ENCODE data around the gene MAN2B2. TPM values are rescaled to one million over a fixed set of nuclear protein-coding genes. Genes with fewer than 3 reads are reported as not detected.

Gene MAN2B2
- 15.9 and 20.6 TPM in 2 replicates for total RNA-seq

GRCh38 chr4:6574747-6575502, at the start of gene MAN2B2:
Gene MAN2B2, plus strand, starts transcription at chr4:6575189. Its CDS starts 22 bp downstream, at chr4:6575211.

GRCh38 chr4:6640292-6641163, 65.5 kb downstream of the MAN2B2 start, which contains the start of gene MRFAP1:
Gene MRFAP1, plus strand, starts transcription at chr4:6640685. Its CDS starts 178 bp downstream, at chr4:6640863.

Other genes starting within 250 kb of the MAN2B2 start
- gene PPP2R2C, start 102.6 kb upstream of the MAN2B2 start, total RNA-seq = 0.16 and 0.34 TPM in 2 replicates
- 129 and 167 TPM in 2 replicates for gene MRFAP1, start 65.5 kb downstream of the MAN2B2 start, total RNA-seq
- 0.32 and 1.4 TPM in 2 replicates for gene S100P, start 118.7 kb downstream of the MAN2B2 start, total RNA-seq
- 60.7 and 68.1 TPM in 2 replicates for gene MRFAP1L1, start 134.7 kb downstream of the MAN2B2 start, total RNA-seq
- gene BLOC1S4, start 141.0 kb downstream of the MAN2B2 start, total RNA-seq = 15.6 TPM in 2 replicates
- gene KIAA0232, start 207.5 kb downstream of the MAN2B2 start, total RNA-seq = 11.8 and 13.7 TPM in 2 replicates

Data from bronchial smooth muscle cell (primary cell).